Kidney (tissue), 14 donors: ENCODE results near the gene PGAP6. TPM values are rescaled to one million over a fixed set of nuclear protein-coding genes. Genes with fewer than 3 reads are reported as not detected.
A peak's percentile ranks its signal among the peaks of the same experiment; 100 is the strongest.

ENCODE experiments used
- DNase-seq, 5 donors: peaks; one replicate each; pipeline ENCODE4 v3.0.0-alpha.2; 2013 to 2020
- FAIRE-seq: peaks from 2 replicates; lab custom pipeline; 2012; peaks lifted over from hg19 to GRCh38; lab: Jason Lieb, UNC
- H3K27ac ChIP-seq, 2 donors: one replicate each; pipeline ENCODE4 v1.7.0; 2013; ENCODE audit warnings: low read depth in 2 of 2, low read length in 2 of 2, inconsistent platforms in 1 of 2
- H3K27me3 ChIP-seq: one replicate; pipeline ENCODE4 v1.7.1; 2013; ENCODE audit warnings: low read length, inconsistent platforms; ENCODE audit not compliant: control insufficient read depth, insufficient read depth
- H3K36me3 ChIP-seq, 3 donors: one replicate each; pipeline versions ENCODE4 v1.7.0 to v1.7.1; 2013; ENCODE audit warnings: low read length in 3 of 3, control low read depth in 1 of 3, inconsistent platforms in 1 of 3; ENCODE audit not compliant: insufficient read depth in 3 of 3, control insufficient read depth in 2 of 3
- H3K4me1 ChIP-seq, 3 donors: one replicate each; pipeline versions ENCODE4 v1.7.0 to v1.7.1; 2013; ENCODE audit warnings: low read length in 3 of 3, inconsistent platforms in 1 of 3, low read depth in 1 of 3; ENCODE audit not compliant: control insufficient read depth in 2 of 3, insufficient read depth in 2 of 3
- H3K4me3 ChIP-seq, 3 donors: one replicate each; pipeline versions ENCODE4 v1.7.0 to v1.8.1; 2013; ENCODE audit warnings: low read length in 3 of 3, control low read depth in 1 of 3, inconsistent platforms in 1 of 3
- H3K9ac ChIP-seq, 3 donors: one replicate each; pipeline versions ENCODE4 v1.7.0 to v1.7.1; 2013; ENCODE audit warnings: low read length in 3 of 3, control low read depth in 1 of 3, inconsistent platforms in 1 of 3
- H3K9me3 ChIP-seq, 3 donors: one replicate each; pipeline versions ENCODE4 v1.7.0 to v1.7.1; 2013; ENCODE audit warnings: low read length in 3 of 3, control low read depth in 1 of 3, inconsistent platforms in 1 of 3; ENCODE audit not compliant: control insufficient read depth in 2 of 3, insufficient read depth in 1 of 3
- CTCF ChIP-seq: IDR thresholded peaks from 3 replicates; pipeline ENCODE4 v1.5.1; 2012; ENCODE audit warnings: mild to moderate bottlenecking, moderate library complexity, borderline replicate concordance; ENCODE audit not compliant: insufficient read depth; ENCODE audit errors: extremely low read depth
- intact Hi-C: fragments of 100-400 bp; cut with DNase I; formaldehyde crosslinking; loops from one replicate; pipeline ENCODE4 v1.11.1; 2022
- polyA plus RNA-seq: library from polyadenylated mRNA; stranded (reverse); fragments of 350-450 nt; fragmentation: Illumina TruSeq; extraction: RNeasy Lipid Tissue Mini Kit (QIAGEN cat#74804); gene quantifications from one replicate; pipeline ENCODE4 v1.2.3, GENCODE V29; 2014; ENCODE audit warnings: low read depth, low replicate concordance; ENCODE audit not compliant: insufficient read depth
- total RNA-seq: library from RNA; stranded (reverse); fragmentation: NEBNext Ultra II Directional; extraction: Animal tissue kit (Norgen Biotek cat#: 25700); gene quantifications from one replicate; pipeline ENCODE4 v1.2.1, GENCODE V29; 2021
- donor health status: control.
- donor health status: control.
- donor health status: control.
- donor health status: control.
- donor health status: control.
- donor health status: DM: yes; HTN: yes; CAD: no.
- donor health status: Normal renal cell carcinoma (clear cell type).

Gene PGAP6
- total and polyA plus RNA-seq, 2 donors from 2014 or later, result 65.0 to 144 TPM

GRCh38 chr16:372302-372983 is 9.3 kb downstream of the PGAP6 start:
- peaks cover 0 to 15% (median 3%) of the 10 kb centered on the region in 3 donors for H3K36me3 ChIP-seq
- no peak overlapping the region for H3K4me3 ChIP-seq
- FAIRE-seq, result no peak

GRCh38 chr16:371515-372301 is 10.1 kb downstream of the PGAP6 start:
- Histone ChIP-seq H3K27ac (no peak overlapping the region), H3K9ac (no peak overlapping the region), H3K4me1 (peaks cover 0 to 9% (median 0%) of the 10 kb centered on the region in 3 donors), H3K4me3 (no peak overlapping the region), H3K27me3 (no peaks in the 10 kb centered on the region), H3K36me3 (peaks cover 0 to 18% (median 2%) of the 10 kb centered on the region in 3 donors), H3K9me3 (no peaks in the 10 kb centered on the region)
- intact Hi-C loops, result no loop called here
- peak in 1 of 5 donors; percentile 73 for DNase-seq
- TF ChIP-seq CTCF, result no peak
- FAIRE-seq, result no peak

More at GRCh38 chr16:372302-372983, 9.3 kb downstream of the PGAP6 start:
- intact Hi-C loops, result no loop called here
- no peak for TF ChIP-seq CTCF
- peaks cover 0 to 9% (median 0%) of the 10 kb centered on the region in 3 donors for H3K4me1 ChIP-seq
- H3K9me3 ChIP-seq, result no peaks in the 10 kb centered on the region
- H3K9ac ChIP-seq, result no peak overlapping the region
- no peak overlapping the region for H3K27ac ChIP-seq
- H3K27me3 ChIP-seq, result no peaks in the 10 kb centered on the region
- DNase-seq, result no peak

- no peak for FAIRE-seq
- DNase-seq, result peak in 2 of 5 donors; percentile 70 to 82
- intact Hi-C loops, result no loop called here
- Histone ChIP-seq H3K27me3 (no peaks in the 10 kb centered on the region), H3K36me3 (peaks cover 0 to 18% (median 0%) of the 10 kb centered on the region in 3 donors), H3K27ac (no peak overlapping the region), H3K9me3 (no peaks in the 10 kb centered on the region), H3K4me1 (peaks cover 0 to 9% (median 0%) of the 10 kb centered on the region in 3 donors), H3K9ac (peak overlapping the region in 2 of 3 donors; percentile 34 to 43), H3K4me3 (no peak overlapping the region)
- TF ChIP-seq CTCF, result no peak
These were observed 10.7 kb downstream of the PGAP6 start for GRCh38 chr16:370979-371514.
